Esophagus muscularis mucosa (tissue), 4 donors: ENCODE measurements around the gene NPEPL1. TPM values are rescaled to one million over a fixed set of nuclear protein-coding genes. Genes with fewer than 3 reads are reported as not detected.
A peak's percentile ranks its signal among the peaks of the same experiment; 100 is the strongest.

Experiments used
- DNase-seq: peaks from one replicate; pipeline ENCODE4 v3.0.0-alpha.2; 2017; ENCODE audit errors: extremely low spot score
- H3K27ac ChIP-seq, 4 donors: fragments of 200-600 bp; sonication (generic); replicated peaks in 1 of 4; 1 replicate in 3 of 4; 2 replicates in 1 of 4; pipeline ENCODE4 v1.5.1; 2016 to 2019; ENCODE audit warnings: mild to moderate bottlenecking in 1 of 4
- H3K27me3 ChIP-seq, 4 donors: fragments of 200-600 bp; sonication (generic); one replicate each; pipeline versions ENCODE4 v1.5.1 to v1.6.0; 2016 to 2019
- H3K36me3 ChIP-seq, 4 donors: fragments of 200-600 bp; sonication (generic); one replicate each; pipeline ENCODE4 v1.5.1; 2016 to 2019
- H3K4me1 ChIP-seq, 4 donors: fragments of 200-600 bp; sonication (generic); one replicate each; pipeline ENCODE4 v1.5.1; 2016 to 2019
- H3K4me3 ChIP-seq, 4 donors: fragments of 200-600 bp; sonication (generic); 1 replicate in 2 of 4; 2 replicates in 2 of 4; pipeline ENCODE4 v1.5.1; 2016 to 2019; ENCODE audit warnings: mild to moderate bottlenecking in 4 of 4, moderate library complexity in 1 of 4
- H3K9me3 ChIP-seq, 4 donors: fragments of 200-600 bp; sonication (generic); 1 replicate in 3 of 4; 2 replicates in 1 of 4; pipeline ENCODE4 v1.5.1; 2016 to 2019
- CTCF ChIP-seq, 3 experiments: fragments of 200-600 bp in 2 of 3; fragments of 450-650 bp in 1 of 3; sonication (generic) in 2 of 3; IDR thresholded peaks; one replicate each; pipeline ENCODE4 v1.5.1; 2017 to 2019; ENCODE audit warnings: antibody characterized with exemption in 3 of 3, mild to moderate bottlenecking in 2 of 3, moderate library complexity in 1 of 3
- EP300 ChIP-seq: sonication (generic); formaldehyde crosslinking; IDR thresholded peaks from one replicate; pipeline ENCODE4 v1.6.1; 2017; ENCODE audit warnings: antibody characterized with exemption
- POLR2A ChIP-seq: fragments of 450-650 bp; IDR thresholded peaks from one replicate; pipeline ENCODE4 v1.6.1; 2017; ENCODE audit warnings: antibody characterized with exemption, moderate library complexity, mild to moderate bottlenecking, low read depth
- POLR2AphosphoS5 ChIP-seq, 2 donors: sonication (generic); formaldehyde crosslinking; IDR thresholded peaks; one replicate each; pipeline ENCODE4 v1.6.1; 2017; ENCODE audit warnings: antibody characterized with exemption in 2 of 2
- WGBS: methylation state at CpG from one replicate; pipeline ENCODE4 v1.1.5; 2018; 5-methylcytosine and 5-hydroxymethylcytosine counted together
- intact Hi-C: fragments of 100-400 bp; cut with DNase I; formaldehyde crosslinking; loops from one replicate; pipeline ENCODE4 v1.15.1; 2023
- total RNA-seq, 4 donors: library from RNA; depleted of rRNA; stranded (reverse); fragments of >200 nt; gene quantifications; one replicate each; pipeline versions ENCODE4 v1.1.0 to v1.2.1, GENCODE V29; 2016

The NPEPL1 gene
- total RNA-seq, 4 donors from 2014 or later, result 29.0 to 59.0 (median 50.5) TPM

DNA sequence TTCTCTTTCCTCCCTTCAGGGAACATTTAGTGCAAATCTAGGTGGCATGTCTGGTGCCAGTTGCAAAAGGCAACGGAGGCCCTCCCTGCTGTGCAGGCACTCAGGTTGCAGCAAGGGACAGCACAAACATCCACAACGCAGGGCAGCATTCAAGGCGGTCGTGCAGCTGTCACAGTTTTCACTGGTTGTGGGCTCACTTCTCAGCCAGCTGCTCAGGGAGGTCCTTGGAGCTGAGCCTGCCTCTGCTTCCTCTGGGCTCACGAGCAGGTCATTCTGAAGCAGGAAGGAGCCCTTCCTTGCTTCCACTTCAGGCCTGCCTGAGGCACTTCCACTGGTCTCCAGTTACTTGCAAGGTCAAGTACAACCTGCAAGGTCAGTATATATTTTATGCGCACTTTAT is 3.8 kb upstream of the NPEPL1 start:
- no peak overlapping the region for H3K27ac ChIP-seq
- DNase-seq, result no peak
- TF ChIP-seq POLR2A (no peak), EP300 (no peak), POLR2AphosphoS5 (IDR thresholded peaks at IDR 0.05) (no peak), CTCF (IDR thresholded peaks at IDR 0.05) (no peak)

GRCh38 chr20:58690396-58691135 is 2.0 kb upstream of the NPEPL1 start:
- H3K4me3 ChIP-seq, result no peak overlapping the region
- H3K27me3 ChIP-seq, result no peaks in the 10 kb centered on the region
- no peak for DNase-seq
- peaks cover 30 to 55% (median 55%) of the 10 kb centered on the region in 4 donors for H3K4me1 ChIP-seq
- intact Hi-C loops, result loop anchor here (5.0 kb wide), 1 partner anchor 453 kb away; no protein-coding TSS in a partner anchor
- no peaks in the 10 kb centered on the region for H3K9me3 ChIP-seq
- TF ChIP-seq POLR2AphosphoS5 (IDR thresholded peaks at IDR 0.05) (peak; percentile 65 to 74), EP300 (peak; percentile 63), CTCF (IDR thresholded peaks at IDR 0.05) (no peak)
- peaks cover 0 to 16% (median 8%) of the 10 kb centered on the region in 4 donors for H3K36me3 ChIP-seq
- WGBS, result 26% methylated on average over 7 of the region's 7 CpGs
- H3K27ac ChIP-seq, result peak overlapping the region; percentile 86 to 97 (median 96)

More for the DNA sequence above, 3.8 kb upstream of the NPEPL1 start:
- H3K36me3 ChIP-seq, result peaks cover 0 to 12% (median 0%) of the 10 kb centered on the region in 4 donors
- no peaks in the 10 kb centered on the region for H3K27me3 ChIP-seq
- H3K9me3 ChIP-seq, result no peaks in the 10 kb centered on the region
- intact Hi-C loops, result no loop called here
- 47% methylated on average over 6 of the region's 6 CpGs for WGBS
- no peak overlapping the region for H3K4me3 ChIP-seq
- H3K4me1 ChIP-seq, result peaks cover 21 to 46% (median 45%) of the 10 kb centered on the region in 4 donors

DNA sequence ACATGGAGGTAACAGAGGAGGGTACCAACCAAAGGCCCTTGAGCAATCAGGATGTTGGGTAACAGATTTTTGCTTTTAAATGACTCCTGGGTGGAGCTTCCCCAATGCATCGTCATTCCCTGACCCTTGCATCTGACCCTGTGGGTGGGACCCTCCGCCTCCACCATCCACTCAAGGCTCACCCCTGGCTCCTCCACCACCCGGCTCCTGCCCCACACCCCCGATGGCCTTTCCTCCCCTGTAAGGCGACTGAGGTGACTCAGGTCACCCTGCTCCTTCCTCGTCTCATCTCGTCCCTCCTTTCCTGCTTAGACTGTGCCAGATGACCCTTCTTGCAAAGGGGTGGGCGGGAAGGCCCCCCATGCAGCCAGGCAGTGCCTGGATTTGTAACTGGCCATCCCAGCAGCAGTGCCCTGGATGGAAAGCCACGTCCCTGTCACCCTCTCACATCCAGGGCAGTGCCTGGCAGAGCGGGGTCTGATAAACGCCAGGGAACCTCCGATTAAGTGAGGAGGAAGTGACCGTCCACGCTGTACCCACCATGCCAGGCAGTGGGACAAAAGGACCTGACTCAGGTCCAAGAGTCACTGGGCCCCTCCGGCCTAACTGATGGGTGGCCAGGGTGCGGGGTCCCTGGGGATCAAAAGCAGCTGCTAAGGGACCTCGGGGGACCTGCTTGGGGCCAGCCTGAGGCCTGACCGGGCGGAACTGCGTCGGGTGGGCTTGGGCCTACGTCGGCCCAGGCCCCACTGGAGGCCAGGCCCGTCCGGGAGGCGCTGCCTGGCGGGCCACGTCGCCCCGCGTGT is 624 bp upstream of the NPEPL1 start:
- peak overlapping the region; percentile 86 to 97 (median 96) for H3K27ac ChIP-seq
- H3K4me1 ChIP-seq, result peaks cover 30 to 55% (median 55%) of the 10 kb centered on the region in 4 donors
- DNase-seq, result no peak
- peaks cover 14 to 26% (median 22%) of the 10 kb centered on the region in 4 donors for H3K36me3 ChIP-seq
- H3K9me3 ChIP-seq, result no peaks in the 10 kb centered on the region
- peak overlapping the region; percentile 23 to 78 (median 35) for H3K4me3 ChIP-seq
- intact Hi-C loops, result loop anchor here (2.0 to 5.0 kb wide), 3 partner anchors 41 to 455 kb away; partner anchors contain the start of gene STX16
- TF ChIP-seq EP300, result no peak
- TF ChIP-seq POLR2AphosphoS5 (IDR thresholded peaks at IDR 0.05), result peak in 1 of 2 donors; percentile 60
- peak; percentile 41 for TF ChIP-seq POLR2A
- no peak for TF ChIP-seq CTCF (IDR thresholded peaks at IDR 0.05)
- no peaks in the 10 kb centered on the region for H3K27me3 ChIP-seq
- 80% methylated on average over 7 of the region's 31 CpGs for WGBS

DNA sequence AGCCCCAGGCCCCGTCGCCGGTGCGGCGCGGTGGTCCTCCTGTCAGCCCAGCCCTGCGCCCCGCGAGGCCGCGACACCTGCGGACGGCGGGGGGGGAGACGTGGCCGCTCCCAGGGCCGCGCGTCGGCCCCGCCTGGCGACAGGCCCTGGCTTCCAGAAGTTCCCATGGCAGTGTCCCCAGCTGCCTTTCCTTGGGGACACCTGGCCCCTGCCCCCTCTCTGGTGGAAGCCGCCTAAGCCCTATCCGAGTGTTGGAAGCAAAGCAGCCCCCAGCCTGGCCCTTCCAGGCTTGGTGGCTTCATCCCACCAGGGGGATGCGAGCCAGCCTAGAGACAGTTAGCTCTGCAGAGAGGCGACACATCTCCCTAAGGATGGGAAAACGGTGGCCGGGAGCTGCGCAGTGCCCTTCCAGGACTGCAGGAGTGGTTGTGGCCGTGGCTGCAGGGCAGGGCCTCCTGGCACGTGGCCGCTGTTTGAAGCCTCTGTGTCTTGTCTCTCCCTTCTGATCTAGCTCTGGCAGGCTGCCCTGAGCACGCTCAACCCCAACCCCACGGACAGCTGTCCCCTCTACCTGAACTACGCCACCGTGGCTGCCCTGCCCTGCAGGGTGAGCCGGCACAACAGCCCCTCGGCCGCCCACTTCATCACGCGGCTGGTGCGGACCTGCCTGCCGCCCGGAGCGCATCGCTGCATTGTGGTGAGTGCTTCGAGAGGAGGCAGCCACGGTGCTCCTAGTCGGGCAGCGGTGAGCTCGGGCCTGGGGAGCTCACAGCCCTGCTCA is 816 bp downstream of the NPEPL1 start:
- TF ChIP-seq POLR2AphosphoS5 (IDR thresholded peaks at IDR 0.05) (no peak), CTCF (IDR thresholded peaks at IDR 0.05) (peak in 1 of 3 experiments; percentile 4), POLR2A (no peak), EP300 (no peak)
- 87% methylated on average over 16 of the region's 51 CpGs for WGBS
- H3K27me3 ChIP-seq, result no peaks in the 10 kb centered on the region
- H3K36me3 ChIP-seq, result peaks cover 20 to 39% (median 36%) of the 10 kb centered on the region in 4 donors
- H3K9me3 ChIP-seq, result no peaks in the 10 kb centered on the region
- H3K27ac ChIP-seq, result peak overlapping the region; percentile 76 to 97 (median 82)
- intact Hi-C loops, result loop anchor here (2.0 to 5.0 kb wide), 3 partner anchors 43 to 456 kb away; partner anchors contain the start of gene STX16
- no peak for DNase-seq
- H3K4me1 ChIP-seq, result peaks cover 30 to 55% (median 55%) of the 10 kb centered on the region in 4 donors
- H3K4me3 ChIP-seq, result peak overlapping the region; percentile 54 to 78 (median 62)
